Measurements from ENCODE around the gene ZNHIT1. TPM values are rescaled to one million over a fixed set of nuclear protein-coding genes. Genes with fewer than 3 reads are reported as not detected.
"Not testable (repeated sequence)": the region's sequence is repeated elsewhere in the genome, so short reads cannot be mapped to it uniquely, and the experiment has no call there.

ZNHIT1 gene
- polyA plus RNA-seq, 3 donors: 48.6 to 55.2 (median 52.8) TPM

GRCh38 chr7:101186194-101186593, 31.8 kb upstream of the ZNHIT1 start:
- no peak for DNase-seq (ENCODE audit: low read depth in 3 of 3, low spot score in 2 of 3)

- DNase-seq (ENCODE audit: low read depth in 3 of 3, low spot score in 2 of 3): no peak
These were observed 31.0 kb upstream of the ZNHIT1 start for GRCh38 chr7:101186844-101187428.

- DNase-seq (ENCODE audit: low read depth in 3 of 3, low spot score in 2 of 3): no peak
These were observed 28.9 kb upstream of the ZNHIT1 start for GRCh38 chr7:101189109-101189508.

- DNase-seq (ENCODE audit: low read depth in 3 of 3, low spot score in 2 of 3): no peak
These were observed 22.1 kb upstream of the ZNHIT1 start for GRCh38 chr7:101195884-101196283.

GRCh38 chr7:101197991-101198390, 20.0 kb upstream of the ZNHIT1 start:
- DNase-seq (ENCODE audit: low read depth in 3 of 3, low spot score in 2 of 3): no peak

GRCh38 chr7:101198476-101198875, 19.5 kb upstream of the ZNHIT1 start:
- DNase-seq (ENCODE audit: low read depth in 3 of 3, low spot score in 2 of 3): no peak

- not testable (repeated sequence) for DNase-seq (ENCODE audit: low read depth in 3 of 3, low spot score in 2 of 3)
These were observed 18.4 kb upstream of the ZNHIT1 start for GRCh38 chr7:101199522-101199921.

GRCh38 chr7:101200504-101200861, 17.5 kb upstream of the ZNHIT1 start:
- no peak for DNase-seq (ENCODE audit: low read depth in 3 of 3, low spot score in 2 of 3)

- no peak for DNase-seq (ENCODE audit: low read depth in 3 of 3, low spot score in 2 of 3)
These were observed 16.9 kb upstream of the ZNHIT1 start, which contains the start of gene MOGAT3 for GRCh38 chr7:101200862-101201599. Gene MOGAT3 (minus strand): TSS chr7:101201036. CDS start chr7:101200854, 182 bp downstream.

GRCh38 chr7:101201695-101202602, 16.0 kb upstream of the ZNHIT1 start:
- no peak for DNase-seq (ENCODE audit: low read depth in 3 of 3, low spot score in 2 of 3)

- DNase-seq (ENCODE audit: low read depth in 3 of 3, low spot score in 2 of 3): no peak
These were observed 15.4 kb upstream of the ZNHIT1 start for GRCh38 chr7:101202603-101202918.

- DNase-seq (ENCODE audit: low read depth in 3 of 3, low spot score in 2 of 3): not testable (repeated sequence)
These were observed 13.9 kb upstream of the ZNHIT1 start for GRCh38 chr7:101203740-101204738.

GRCh38 chr7:101205901-101206664, 11.9 kb upstream of the ZNHIT1 start:
- no peak for DNase-seq (ENCODE audit: low read depth in 3 of 3, low spot score in 2 of 3)

GRCh38 chr7:101206665-101207042, 11.3 kb upstream of the ZNHIT1 start:
- no peak for DNase-seq (ENCODE audit: low read depth in 3 of 3, low spot score in 2 of 3)

GRCh38 chr7:101207459-101207858, 10.5 kb upstream of the ZNHIT1 start:
- no peak for DNase-seq (ENCODE audit: low read depth in 3 of 3, low spot score in 2 of 3)

- no peak for DNase-seq (ENCODE audit: low read depth in 3 of 3, low spot score in 2 of 3)
These were observed 9.2 kb upstream of the ZNHIT1 start for GRCh38 chr7:101208794-101209193.

- DNase-seq (ENCODE audit: low read depth in 3 of 3, low spot score in 2 of 3): no peak
These were observed 7.8 kb upstream of the ZNHIT1 start for GRCh38 chr7:101210143-101210542.

- no peak for DNase-seq (ENCODE audit: low read depth in 3 of 3, low spot score in 2 of 3)
These were observed 6.5 kb upstream of the ZNHIT1 start for GRCh38 chr7:101211501-101211900.

GRCh38 chr7:101212014-101212413, 6.0 kb upstream of the ZNHIT1 start:
- DNase-seq (ENCODE audit: low read depth in 3 of 3, low spot score in 2 of 3): no peak
